Measurements from ENCODE around the gene TRAPPC11. TPM values are rescaled to one million over a fixed set of nuclear protein-coding genes. Genes with fewer than 3 reads are reported as not detected.

Gene TRAPPC11
- total and polyA plus RNA-seq, 2 of the 13 experiments (the other 11 are each of a cell fraction or from before 2014, with no cell fraction given) = 18.0 to 23.2 TPM

- TF ChIP-seq ZNF407 (CRISPR knock-in tag; IDR thresholded peaks at IDR 0.05; ENCODE audit: not compliant biosample characterization) = no peak
- TF ChIP-seq RARA (CRISPR knock-in tag; IDR thresholded peaks at IDR 0.05) = peak; percentile 93
- no peak for TF ChIP-seq MXI1 (IDR thresholded peaks at IDR 0.05; ENCODE audit: borderline replicate concordance, low read depth, low read length)
- TF ChIP-seq TEAD2 (CRISPR knock-in tag; IDR thresholded peaks at IDR 0.05) = no peak
- no peak for TF ChIP-seq ZFP36L2 (CRISPR knock-in tag; IDR thresholded peaks at IDR 0.05)
- TF ChIP-seq TRAFD1 (CRISPR knock-in tag; IDR thresholded peaks at IDR 0.05; ENCODE audit: borderline replicate concordance) = no peak
- no peak for TF ChIP-seq ZSCAN22 (CRISPR knock-in tag; IDR thresholded peaks at IDR 0.05)
- TF ChIP-seq ZNF644 (CRISPR knock-in tag; IDR thresholded peaks at IDR 0.05; ENCODE audit: low read depth) = no peak
- no peak for TF ChIP-seq ZNF276 (CRISPR knock-in tag; IDR thresholded peaks at IDR 0.05; ENCODE audit: low read depth)
- TF ChIP-seq ZNF331 (CRISPR knock-in tag; IDR thresholded peaks at IDR 0.05) = peak; percentile 53; the same call in 1 of the 2 replicates
- TF ChIP-seq SP4 (CRISPR knock-in tag; IDR thresholded peaks at IDR 0.05) = 0 out of 2 replicates have a peak, but pooled peaks have one; percentile 33
- peak; percentile 27; the same call in 1 of the 2 replicates for TF ChIP-seq THRA (CRISPR knock-in tag; IDR thresholded peaks at IDR 0.05; ENCODE audit: borderline replicate concordance)
- TF ChIP-seq BHLHE40 (IDR thresholded peaks at IDR 0.05; ENCODE audit: low read length) = peak; percentile 14; the same call in 1 of the 2 replicates
- TF ChIP-seq ZNF501 (CRISPR knock-in tag; IDR thresholded peaks at IDR 0.05) = peak; percentile 70
These were observed 62.4 kb downstream of the TRAPPC11 start (continued) for GRCh38 chr4:183721207-183722081.
